ENCODE measurements around the gene SYNM. TPM values are rescaled to one million over a fixed set of nuclear protein-coding genes. Genes with fewer than 3 reads are reported as not detected.

The SYNM gene
- total RNA-seq, 1 experiment from 2014 or later = 1.9 TPM

DNA sequence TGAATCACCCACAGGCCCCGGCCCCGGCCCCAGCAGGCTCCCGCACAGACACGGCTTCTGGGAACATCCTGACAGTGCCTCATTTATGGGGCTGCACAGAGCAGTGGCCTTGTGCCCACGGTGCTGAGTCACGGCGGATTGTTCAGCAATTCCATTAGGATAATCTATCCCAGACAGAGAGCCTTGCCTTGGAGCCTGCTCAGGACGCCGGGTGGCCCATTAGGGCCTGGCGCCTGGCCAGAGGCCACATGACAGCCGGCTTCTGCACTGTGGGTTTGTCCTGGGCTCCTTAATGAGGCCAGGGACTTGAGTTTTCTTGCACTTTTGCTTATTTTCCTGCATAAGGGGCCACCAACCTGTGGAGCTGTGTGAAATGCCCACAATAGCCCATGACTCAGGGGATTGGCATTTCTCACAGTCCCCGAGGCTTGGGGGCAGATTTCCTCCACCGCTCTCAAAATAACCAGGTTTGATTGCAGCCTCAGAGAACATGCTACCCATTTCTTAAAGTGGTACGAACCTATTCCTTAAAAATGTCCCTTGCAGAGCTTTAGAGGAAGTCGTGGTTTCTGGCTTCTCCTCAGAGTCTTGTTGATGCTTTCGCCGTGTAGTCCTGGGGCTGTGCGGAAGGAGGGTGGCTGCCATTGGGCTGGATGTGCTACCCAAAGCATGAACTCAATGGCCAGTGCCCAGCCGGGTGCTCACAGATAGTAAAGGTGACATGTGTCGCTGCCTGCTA is 19.0 kb downstream of the SYNM start:
- no peaks in the 10 kb centered on the region for H3K79me2 ChIP-seq (ENCODE audit: insufficient read depth, low read length)
- no peak overlapping the region for H3T11ph ChIP-seq (ENCODE audit: low read length)
- H3K23ac ChIP-seq (ENCODE audit: insufficient read length, low read depth, low read length) = no peak overlapping the region
- H4K8ac ChIP-seq (replicated peaks; ENCODE audit: insufficient read length, low read depth, low read length) = no peak overlapping the region
- H2BK5ac ChIP-seq (ENCODE audit: insufficient read length, low read length) = no peak overlapping the region
- DNase-seq = peak; percentile 62
- H2BK15ac ChIP-seq (ENCODE audit: low read depth, low read length) = no peak overlapping the region
- Mint-ChIP-seq H3K9me3 (no peaks in the 10 kb centered on the region), H3K27ac (peak overlapping the region in 2 of 3 experiments; percentile 73 to 83; a peak in 3 of 7 replicates), H3K4me1 (peaks cover 24 to 28% of the 10 kb centered on the region in 2 experiments), H3K36me3 (ENCODE audit: insufficient read depth in 1 of 3, low read depth in 3 of 3) (peaks cover 0 to 2% (median 0%) of the 10 kb centered on the region in 3 experiments; a peak in 2 of 7 replicates), H3K27me3 (ENCODE audit: low read depth) (no peaks in the 10 kb centered on the region; the same call in 1 of the 2 replicates), H3K4me3 (no peak overlapping the region; a peak in 1 of 5 replicates)
- H3K4ac ChIP-seq (ENCODE audit: low read depth, low read length) = no peak overlapping the region
- no peaks in the 10 kb centered on the region for H4K20me1 ChIP-seq (ENCODE audit: control insufficient read depth, insufficient read depth, insufficient read length)
- H3K9me3 ChIP-seq (ENCODE audit: control insufficient read depth, low read depth, low read length) = no peaks in the 10 kb centered on the region
- H4K5ac ChIP-seq (ENCODE audit: insufficient read length, low read depth, low read length) = no peak overlapping the region
- H3K4me2 ChIP-seq (ENCODE audit: insufficient read depth, insufficient read length, low read length) = no peak overlapping the region
- no CpG with 5 or more reads among the region's 20 CpGs for WGBS (ENCODE audit: extremely low coverage, insufficient read length, low lambda C conversion rate)
- no peak overlapping the region for H3K56ac ChIP-seq (ENCODE audit: insufficient read length, low read depth, low read length)
- no peak overlapping the region for H2AK5ac ChIP-seq (ENCODE audit: insufficient read length, low read length)
- no peak overlapping the region for H2BK20ac ChIP-seq (ENCODE audit: low read depth, low read length, poor library complexity, severe bottlenecking)
- no peak overlapping the region for H4K91ac ChIP-seq (ENCODE audit: insufficient read length, low read depth, low read length)
- H3K4me1 ChIP-seq (ENCODE audit: insufficient read depth, low read length) = no peaks in the 10 kb centered on the region; the same call in 1 of the 2 replicates
- H3K79me1 ChIP-seq (ENCODE audit: insufficient read depth, low read depth, low read length, poor library complexity, severe bottlenecking) = no peaks in the 10 kb centered on the region
- no peak overlapping the region for H3K9ac ChIP-seq (ENCODE audit: extremely low read depth, insufficient read length, low read length)
- no peak overlapping the region for H3K27ac ChIP-seq (ENCODE audit: insufficient read length, low read depth, low read length)
- no peaks in the 10 kb centered on the region for H3K23me2 ChIP-seq (ENCODE audit: insufficient read length, low read depth, low read length, poor library complexity, severe bottlenecking)
- no peak overlapping the region for H3K14ac ChIP-seq (ENCODE audit: insufficient read depth, low read length)
- H3K27me3 ChIP-seq (ENCODE audit: insufficient read depth, low read length) = no peaks in the 10 kb centered on the region
- no peak overlapping the region for H2BK120ac ChIP-seq (ENCODE audit: low read depth, low read length, poor library complexity, severe bottlenecking)
- TF ChIP-seq, protein P1, sequence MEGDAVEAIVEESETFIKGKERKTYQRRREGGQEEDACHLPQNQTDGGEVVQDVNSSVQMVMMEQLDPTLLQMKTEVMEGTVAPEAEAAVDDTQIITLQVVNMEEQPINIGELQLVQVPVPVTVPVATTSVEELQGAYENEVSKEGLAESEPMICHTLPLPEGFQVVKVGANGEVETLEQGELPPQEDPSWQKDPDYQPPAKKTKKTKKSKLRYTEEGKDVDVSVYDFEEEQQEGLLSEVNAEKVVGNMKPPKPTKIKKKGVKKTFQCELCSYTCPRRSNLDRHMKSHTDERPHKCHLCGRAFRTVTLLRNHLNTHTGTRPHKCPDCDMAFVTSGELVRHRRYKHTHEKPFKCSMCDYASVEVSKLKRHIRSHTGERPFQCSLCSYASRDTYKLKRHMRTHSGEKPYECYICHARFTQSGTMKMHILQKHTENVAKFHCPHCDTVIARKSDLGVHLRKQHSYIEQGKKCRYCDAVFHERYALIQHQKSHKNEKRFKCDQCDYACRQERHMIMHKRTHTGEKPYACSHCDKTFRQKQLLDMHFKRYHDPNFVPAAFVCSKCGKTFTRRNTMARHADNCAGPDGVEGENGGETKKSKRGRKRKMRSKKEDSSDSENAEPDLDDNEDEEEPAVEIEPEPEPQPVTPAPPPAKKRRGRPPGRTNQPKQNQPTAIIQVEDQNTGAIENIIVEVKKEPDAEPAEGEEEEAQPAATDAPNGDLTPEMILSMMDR (conservative IDR thresholded peaks at IDR 0.05) = no peak
- H2BK12ac ChIP-seq (ENCODE audit: insufficient read length, low read depth, low read length) = no peak overlapping the region
- H2AFZ ChIP-seq (ENCODE audit: low read length) = no peak overlapping the region
- H3K18ac ChIP-seq (ENCODE audit: insufficient read length, low read depth, low read length) = peak overlapping the region; percentile 30

Data from H9 (cell line).